Left cardiac atrium (tissue), 4 donors: ENCODE data around the gene ATOX1. TPM values are rescaled to one million over a fixed set of nuclear protein-coding genes. Genes with fewer than 3 reads are reported as not detected.
A peak's percentile ranks its signal among the peaks of the same experiment; 100 is the strongest.
"Not testable (repeated sequence)": the region's sequence is repeated elsewhere in the genome, so short reads cannot be mapped to it uniquely, and the experiment has no call there.

Experiments used
- ATAC-seq, 2 donors: fragments of 200-7000 bp; cut with Tn5 transposase; one replicate each; pipeline ENCODE4 v1.9.1; 2020; ENCODE audit warnings: mild to moderate bottlenecking in 2 of 2, moderate library complexity in 2 of 2
- DNase-seq: peaks from one replicate; pipeline ENCODE4 v3.0.0-alpha.2; 2020
- intact Hi-C, 2 donors: fragments of 100-400 bp; cut with DNase I; formaldehyde crosslinking; loops; one replicate each; pipeline versions ENCODE4 v1.14.1 to v1.15.1; 2022 to 2023
- total RNA-seq, 2 donors: library from RNA; stranded (reverse); fragmentation: NEBNext Ultra II Directional; extraction: Animal tissue kit (Norgen Biotek cat#: 25700); gene quantifications; one replicate each; pipeline ENCODE4 v1.2.1, GENCODE V29; 2021
- donor health status: DM: no; HTN: yes; CAD: no.
- donor health status: DM: no; HTN: yes; CAD: no; lungs with severe emphysema.
- donor health status: DM: yes; HTN: yes; CAD: no.
- donor health status: Dilated cardiomyopathy.

ATOX1 gene
- total RNA-seq, 2 donors from 2014 or later, result 65.6 to 71.9 TPM

GRCh38 chr5:151707567-151707966 lies 50.9 kb downstream of the ATOX1 start:
- ATAC-seq (peak in 1 of 2 donors; percentile 68), DNase-seq (no peak)
- intact Hi-C loops, result no loop called here

- DNase-seq, result no peak
- intact Hi-C loops, result no loop called here
- ATAC-seq, result peak in 1 of 2 donors; percentile 54
Observed at GRCh38 chr5:151706906-151707305, 51.5 kb downstream of the ATOX1 start.

DNA sequence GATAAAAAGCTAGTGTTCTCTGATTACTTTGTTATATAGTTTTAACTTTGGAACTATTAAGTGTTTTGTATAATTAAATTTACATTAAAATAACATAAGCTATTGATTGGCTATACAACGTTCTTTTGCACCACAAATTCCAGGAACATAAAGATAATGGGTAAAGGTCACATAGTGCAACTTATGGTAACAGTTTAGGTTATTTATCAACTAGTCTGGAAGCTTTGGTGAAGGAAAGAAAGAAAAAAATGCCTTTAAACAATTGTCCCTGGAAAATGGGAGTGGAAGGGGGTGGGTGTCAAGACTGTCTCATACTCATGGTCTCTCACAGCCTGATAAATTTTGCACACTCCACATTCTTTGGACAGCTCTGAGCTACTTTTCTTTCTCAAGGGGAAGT lies 54.7 kb downstream of the ATOX1 start:
- no peak for ATAC-seq
- intact Hi-C loops, result no loop called here
- no peak for DNase-seq

DNA sequence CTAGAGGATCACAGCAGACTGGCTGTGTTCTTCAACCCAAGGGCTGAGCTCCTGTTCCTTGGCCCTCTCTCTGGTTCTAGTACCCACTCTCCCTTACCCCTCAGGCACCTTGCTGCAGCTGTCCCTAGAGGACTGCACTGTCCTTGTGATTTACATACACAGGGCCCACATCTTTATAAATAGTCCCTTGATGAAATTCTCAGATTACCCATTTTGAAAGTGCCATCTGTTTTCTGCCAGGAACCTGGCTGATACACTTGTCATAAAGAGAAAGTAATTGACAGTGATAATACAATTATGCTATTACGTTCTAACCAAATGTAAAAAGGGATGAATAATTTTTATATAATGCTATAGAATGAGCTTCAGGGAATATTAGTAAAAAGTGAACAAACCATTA lies 55.2 kb downstream of the ATOX1 start:
- ATAC-seq (no peak), DNase-seq (no peak)
- intact Hi-C loops, result no loop called here

DNA sequence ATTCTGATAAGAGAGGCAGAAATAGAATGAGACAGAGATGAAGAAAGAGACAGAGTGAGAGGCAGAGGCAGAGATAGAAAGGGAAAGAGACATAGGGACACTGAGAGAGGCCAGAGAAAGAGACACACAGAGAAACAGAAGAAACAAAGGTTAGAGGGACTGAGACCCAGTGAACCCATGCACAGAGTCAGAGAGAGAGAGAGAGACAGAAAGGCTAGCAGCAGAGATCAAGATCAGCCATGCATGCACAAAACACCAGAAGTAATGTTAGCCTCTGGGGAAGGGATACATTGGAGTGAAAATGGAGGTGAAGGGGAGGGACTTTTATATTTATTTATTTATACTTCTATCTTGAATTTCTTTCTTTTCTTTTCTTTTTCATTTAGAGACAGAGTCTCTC lies 57.6 kb downstream of the ATOX1 start:
- ATAC-seq, result no peak
- intact Hi-C loops, result no loop called here
- DNase-seq, result no peak

DNA sequence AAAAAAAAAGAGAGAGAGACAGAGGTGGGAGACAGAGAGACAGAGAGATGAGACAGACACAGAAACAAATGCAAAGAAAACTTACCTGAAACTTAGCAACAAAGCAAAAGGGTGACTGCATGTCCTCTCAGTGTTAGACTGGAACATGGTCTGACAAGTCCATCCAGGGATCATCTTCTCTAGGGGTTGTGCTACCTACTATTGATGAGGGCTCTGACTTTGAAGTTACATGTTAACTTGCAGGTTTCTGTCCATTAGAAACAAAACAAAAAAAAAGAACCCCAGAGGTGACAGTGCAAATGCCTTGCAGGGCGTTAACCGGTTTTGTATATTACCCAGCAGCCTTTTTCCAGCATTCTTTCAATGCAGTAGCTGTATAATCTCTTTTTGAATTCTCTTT lies 58.1 kb downstream of the ATOX1 start:
- ATAC-seq, result no peak
- intact Hi-C loops, result no loop called here

GRCh38 chr5:151699071-151699901 lies 59.1 kb downstream of the ATOX1 start:
- intact Hi-C loops, result no loop called here
- DNase-seq, result peak; percentile 82
- peak; percentile 82 to 87 for ATAC-seq

More for the DNA sequence above, 58.1 kb downstream of the ATOX1 start:
- DNase-seq, result no peak

- intact Hi-C loops, ATAC-seq, DNase-seq: not testable (repeated sequence)
Observed at GRCh38 chr5:151698081-151698480, 60.4 kb downstream of the ATOX1 start.

- intact Hi-C loops, result no loop called here
- DNase-seq (no peak), ATAC-seq (no peak)
Observed at GRCh38 chr5:151697452-151697851, 61.0 kb downstream of the ATOX1 start.

DNA sequence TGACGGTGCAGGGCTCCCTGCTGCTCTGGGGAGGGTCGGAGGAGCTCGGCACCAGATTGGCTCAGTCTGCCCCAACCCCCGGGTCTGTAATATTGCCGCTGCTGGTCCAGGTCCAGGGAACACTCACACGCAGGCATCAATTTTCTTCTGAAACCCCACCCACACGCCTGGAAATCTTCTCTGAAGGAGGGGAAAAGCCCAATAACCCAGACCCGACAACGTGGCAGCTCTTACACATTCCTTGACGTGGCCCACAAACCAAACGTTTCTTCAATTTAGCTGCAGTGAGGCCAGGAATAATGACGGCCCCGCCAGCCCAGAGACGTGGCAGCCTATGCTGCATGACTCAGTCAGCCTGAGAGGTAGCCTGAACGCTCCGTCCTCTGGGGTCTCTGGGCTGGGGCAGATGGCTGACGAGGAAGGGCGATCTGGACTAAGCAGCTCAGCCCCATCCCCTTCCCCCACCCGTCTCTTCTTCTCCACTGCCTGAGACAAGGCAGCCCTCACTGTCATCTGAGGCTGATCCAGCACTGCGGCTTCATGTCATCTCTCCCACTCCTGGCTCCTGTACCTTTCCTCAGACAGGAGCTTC lies 61.9 kb downstream of the ATOX1 start:
- DNase-seq (peak; percentile 77), ATAC-seq (peak; percentile 74 to 80)
- intact Hi-C loops, result no loop called here

DNA sequence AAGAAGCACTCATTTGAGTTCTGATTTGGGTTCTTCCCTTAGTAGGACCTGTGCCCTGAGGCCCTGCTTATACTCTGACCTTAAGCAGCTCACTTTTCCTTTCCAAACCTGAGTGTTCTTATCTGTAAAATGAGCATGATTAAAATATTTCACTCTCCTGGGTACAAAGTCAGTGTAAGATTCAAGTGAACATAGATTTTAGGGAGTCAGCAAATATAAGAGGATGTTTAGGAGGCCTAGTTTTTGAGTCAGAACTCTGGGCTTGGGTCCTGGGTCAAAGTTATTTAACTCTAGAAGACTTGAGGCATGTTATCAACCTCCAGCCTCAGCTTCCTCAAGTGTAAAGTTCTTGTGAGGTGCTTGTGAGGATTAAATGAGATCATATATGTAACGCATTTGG lies 63.0 kb downstream of the ATOX1 start:
- no peak for ATAC-seq
- DNase-seq, result no peak
- intact Hi-C loops, result no loop called here

- ATAC-seq, result no peak
- intact Hi-C loops, result no loop called here
- DNase-seq, result no peak
Observed at GRCh38 chr5:151694035-151694485, 64.4 kb downstream of the ATOX1 start.

Other genes with a start within 250 kb of the ATOX1 start
- under 1 TPM; 0.18 to 0.44 TPM for gene FAT2, start 167.3 kb downstream of the ATOX1 start, total RNA-seq
- 1,000 to 10,000 TPM in 1 of 2 donors, 100 to 1,000 TPM in 1; 807 to 1,125 TPM for gene SPARC, start 71.7 kb downstream of the ATOX1 start, total RNA-seq
- 100 to 1,000 TPM; 103 to 128 TPM for gene G3BP1, start 13.3 kb upstream of the ATOX1 start, total RNA-seq
- not detected for gene GLRA1, start 166.2 kb upstream of the ATOX1 start, total RNA-seq